DND-41 (cell line): ENCODE data around the gene GLT6D1.

ENCODE experiments used
- ATAC-seq: fragments of 200-7000 bp; cut with Tn5 transposase; 3 replicates; pipeline ENCODE4 v1.9.1; 2021; ENCODE audit warnings: low read depth; ENCODE audit not compliant: insufficient read depth
- DNase-seq: peaks from one replicate; pipeline ENCODE4 v3.0.0-alpha.2; 2020
- H2AFZ ChIP-seq: 2 replicates; pipeline ENCODE4 v1.6.0; 2012; ENCODE audit warnings: low read depth, low read length
- H3K27ac ChIP-seq: 2 replicates; pipeline ENCODE4 v1.5.1; 2012; ENCODE audit warnings: low read length, inconsistent platforms
- H3K27me3 ChIP-seq: fragments of 200-600 bp; sonication (generic); 2 replicates; pipeline ENCODE4 v1.6.0; 2012; ENCODE audit warnings: low read length, mild to moderate bottlenecking, inconsistent platforms; ENCODE audit not compliant: insufficient read depth, poor library complexity
- H3K36me3 ChIP-seq: 2 replicates; pipeline ENCODE4 v1.5.1; 2012; ENCODE audit warnings: low read length, inconsistent platforms; ENCODE audit not compliant: insufficient read depth
- H3K4me1 ChIP-seq: 2 replicates; pipeline ENCODE4 v1.5.1; 2012; ENCODE audit warnings: mild to moderate bottlenecking, low read length; ENCODE audit not compliant: insufficient read depth
- H3K4me2 ChIP-seq: 2 replicates; pipeline ENCODE4 v1.6.0; 2012; ENCODE audit warnings: mild to moderate bottlenecking, moderate library complexity, low read length, inconsistent platforms; ENCODE audit not compliant: insufficient read depth
- H3K4me3 ChIP-seq, 2 experiments: fragments of 200-600 bp in 1 of 2; shearing (Covaris generic) in 1 of 2; 2 replicates each; pipeline ENCODE4 v1.5.1; 2012 to 2016; ENCODE audit warnings: inconsistent platforms in 2 of 2, low read length in 2 of 2, mild to moderate bottlenecking in 2 of 2, low read depth in 1 of 2, moderate library complexity in 1 of 2
- H3K79me2 ChIP-seq: 2 replicates; pipeline ENCODE4 v1.6.0; 2012; ENCODE audit warnings: low read length, inconsistent platforms; ENCODE audit not compliant: insufficient read depth
- H3K9ac ChIP-seq: 2 replicates; pipeline ENCODE4 v1.6.0; 2012; ENCODE audit warnings: low read depth, mild to moderate bottlenecking, inconsistent platforms, low read length, moderate library complexity
- H3K9me3 ChIP-seq: 2 replicates; pipeline ENCODE4 v1.5.1; 2012; ENCODE audit warnings: low read length, moderate library complexity, mild to moderate bottlenecking, inconsistent platforms; ENCODE audit not compliant: insufficient read depth, severe bottlenecking
- H4K20me1 ChIP-seq: 2 replicates; pipeline ENCODE4 v1.6.0; 2012; ENCODE audit warnings: low read length; ENCODE audit not compliant: insufficient read depth
- CTCF ChIP-seq: IDR thresholded peaks from 2 replicates; pipeline ENCODE4 v1.5.1; 2012; ENCODE audit warnings: borderline replicate concordance, low read length, moderate library complexity, mild to moderate bottlenecking; ENCODE audit not compliant: poor library complexity, severe bottlenecking; ENCODE audit errors: extremely low read depth
- EZH2 ChIP-seq: IDR thresholded peaks from 3 replicates; pipeline ENCODE4 v1.6.1; 2012; ENCODE audit warnings: borderline replicate concordance, low read depth, mild to moderate bottlenecking, moderate library complexity, low read length, inconsistent platforms; ENCODE audit not compliant: severe bottlenecking

The GLT6D1 gene

DNA sequence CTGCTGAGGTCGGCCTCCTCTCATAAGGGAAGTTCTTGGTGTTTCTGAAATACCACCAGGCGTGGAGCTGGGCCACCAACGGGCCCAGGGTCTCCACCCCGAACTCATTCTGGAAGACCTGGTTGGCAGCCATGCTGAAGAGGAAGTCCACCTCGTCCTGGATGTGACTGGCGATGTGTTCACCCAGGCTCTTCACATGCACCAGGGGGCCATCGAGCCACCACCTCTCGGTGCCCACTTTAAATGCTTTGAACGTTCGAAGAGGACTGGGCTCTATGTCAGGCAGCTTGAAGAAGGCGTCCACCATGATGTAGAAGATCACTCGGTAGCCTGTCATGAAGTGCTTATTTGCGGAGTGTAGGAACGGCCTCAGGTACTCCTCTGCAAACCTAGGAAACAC is 15.1 kb downstream of the GLT6D1 start:
- Histone ChIP-seq H2AFZ (no peak overlapping the region), H3K4me1 (no peaks in the 10 kb centered on the region), H3K9ac (no peak overlapping the region), H3K27me3 (no peaks in the 10 kb centered on the region), H3K79me2 (no peaks in the 10 kb centered on the region), H3K4me2 (no peak overlapping the region), H3K4me3 (no peak overlapping the region), H3K9me3 (peaks cover 9% of the 10 kb centered on the region), H4K20me1 (no peaks in the 10 kb centered on the region), H3K27ac (no peak overlapping the region), H3K36me3 (no peaks in the 10 kb centered on the region)
- ATAC-seq (no peak), DNase-seq (no peak)
- no peak for TF ChIP-seq CTCF
- TF ChIP-seq EZH2: no peak

DNA sequence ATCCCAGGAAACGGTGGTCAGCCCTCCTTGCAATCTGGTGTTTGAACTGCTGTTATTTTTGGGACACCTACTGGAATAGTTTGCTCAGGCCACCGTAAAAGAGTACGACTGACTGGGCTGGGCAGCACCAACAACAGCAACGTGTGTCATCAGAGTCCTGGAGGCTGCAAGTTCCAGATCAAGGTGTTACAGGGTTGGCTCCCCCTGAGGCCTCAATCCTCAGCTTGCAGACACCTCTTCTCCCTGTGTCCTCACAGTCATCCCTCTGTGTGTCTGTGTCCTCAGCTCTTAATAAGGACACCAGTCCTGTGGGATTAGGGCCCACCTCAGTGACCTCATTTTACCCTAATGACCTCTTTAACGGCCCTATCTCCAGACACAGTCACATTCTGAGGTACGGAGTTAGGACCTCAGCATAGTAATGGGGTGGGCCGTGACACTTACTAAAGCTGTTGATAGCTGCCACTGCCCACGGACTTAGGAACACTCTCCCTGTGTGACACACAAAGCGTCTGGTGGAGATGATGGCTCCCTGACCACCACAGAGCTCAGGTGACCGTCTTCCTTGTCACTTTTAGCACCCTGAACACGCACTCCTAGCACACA is 16.8 kb downstream of the GLT6D1 start:
- Histone ChIP-seq H4K20me1 (no peaks in the 10 kb centered on the region), H3K4me3 (no peak overlapping the region), H3K27me3 (no peaks in the 10 kb centered on the region), H2AFZ (no peak overlapping the region), H3K36me3 (no peaks in the 10 kb centered on the region), H3K4me1 (no peaks in the 10 kb centered on the region), H3K9ac (no peak overlapping the region), H3K4me2 (no peak overlapping the region), H3K9me3 (no peaks in the 10 kb centered on the region), H3K27ac (no peak overlapping the region), H3K79me2 (no peaks in the 10 kb centered on the region)
- DNase-seq: no peak
- ATAC-seq: no peak
- TF ChIP-seq EZH2 (no peak), CTCF (no peak)

DNA sequence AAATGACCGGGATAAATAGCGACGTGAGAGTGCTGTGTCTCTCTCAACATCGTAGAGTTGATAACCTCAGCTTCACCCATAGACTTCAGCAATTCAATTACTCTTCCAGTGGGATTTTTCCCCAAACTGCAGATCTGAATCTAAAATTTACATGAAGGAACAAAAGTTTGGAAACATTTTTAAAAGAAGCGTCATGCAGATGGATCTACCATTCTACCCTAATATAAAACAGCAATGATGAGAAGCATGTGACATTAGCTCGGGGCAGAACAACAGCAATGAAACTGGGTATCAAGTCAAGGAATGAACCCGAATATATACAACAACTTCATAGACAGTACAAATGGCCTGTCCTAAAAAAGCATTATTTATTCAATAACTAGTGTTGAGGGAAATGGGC is 18.8 kb downstream of the GLT6D1 start:
- Histone ChIP-seq H3K9me3 (no peaks in the 10 kb centered on the region), H4K20me1 (no peaks in the 10 kb centered on the region), H3K4me3 (no peak overlapping the region), H3K79me2 (no peaks in the 10 kb centered on the region), H3K36me3 (no peaks in the 10 kb centered on the region), H3K27me3 (no peaks in the 10 kb centered on the region), H2AFZ (no peak overlapping the region), H3K27ac (no peak overlapping the region), H3K4me1 (no peaks in the 10 kb centered on the region), H3K4me2 (no peak overlapping the region), H3K9ac (no peak overlapping the region)
- DNase-seq (no peak), ATAC-seq (no peak)
- no peak for TF ChIP-seq EZH2
- no peak for TF ChIP-seq CTCF

DNA sequence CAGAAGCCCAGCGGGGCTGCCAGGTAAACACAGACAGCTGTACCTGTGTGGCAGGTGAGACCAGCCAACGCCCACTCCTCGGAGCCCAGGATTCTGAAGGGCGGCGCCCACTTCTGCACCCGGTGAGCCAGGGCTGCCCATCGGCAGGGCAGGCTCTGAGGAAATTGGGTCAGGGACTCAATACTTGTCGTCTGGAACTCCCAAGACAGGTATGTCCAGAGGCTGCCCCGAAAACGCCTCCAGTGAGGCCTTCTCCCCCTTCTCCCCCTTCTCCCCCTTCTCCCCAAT is 19.8 kb downstream of the GLT6D1 start:
- TF ChIP-seq CTCF (no peak), EZH2 (no peak)
- Histone ChIP-seq H3K4me2 (no peak overlapping the region), H3K9ac (no peak overlapping the region), H3K27me3 (no peaks in the 10 kb centered on the region), H3K9me3 (no peaks in the 10 kb centered on the region), H3K36me3 (no peaks in the 10 kb centered on the region), H3K4me1 (no peaks in the 10 kb centered on the region), H3K27ac (no peak overlapping the region), H3K4me3 (no peak overlapping the region), H3K79me2 (no peaks in the 10 kb centered on the region), H2AFZ (no peak overlapping the region), H4K20me1 (no peaks in the 10 kb centered on the region)
- ATAC-seq: no peak
- no peak for DNase-seq
